Astrocyte (in vitro differentiated cells and primary cell): ENCODE results near the gene HS3ST3A1. TPM values are rescaled to one million over a fixed set of nuclear protein-coding genes. Genes with fewer than 3 reads are reported as not detected.

ENCODE experiments used
- DNase-seq: peaks from one replicate; pipeline ENCODE4 v3.0.0-alpha.2; 2010; ENCODE audit warnings: low read depth
- FAIRE-seq: peaks from 2 replicates; lab custom pipeline; 2011; peaks lifted over from hg19 to GRCh38; lab: Jason Lieb, UNC
- H2AFZ ChIP-seq: 2 replicates; pipeline ENCODE4 v1.6.0; 2012; ENCODE audit warnings: low read depth, low read length, inconsistent platforms
- H3K27ac ChIP-seq: 2 replicates; pipeline ENCODE4 v1.5.1; 2011; ENCODE audit warnings: low read depth, low read length, inconsistent platforms
- H3K27me3 ChIP-seq: 2 replicates; pipeline ENCODE4 v1.6.0; 2011; ENCODE audit warnings: low read length, inconsistent platforms; ENCODE audit not compliant: insufficient read depth
- H3K36me3 ChIP-seq: 2 replicates; pipeline ENCODE4 v1.5.1; 2011; ENCODE audit warnings: low read length, inconsistent platforms; ENCODE audit not compliant: insufficient read depth
- H3K4me1 ChIP-seq: 2 replicates; pipeline ENCODE4 v1.5.1; 2011; ENCODE audit warnings: low read length, inconsistent platforms; ENCODE audit not compliant: insufficient read depth
- H3K4me2 ChIP-seq: 2 replicates; pipeline ENCODE4 v1.6.0; 2012; ENCODE audit warnings: low read length, inconsistent platforms
- H3K4me3 ChIP-seq: 2 replicates; pipeline ENCODE4 v1.5.1; 2011; ENCODE audit warnings: low read depth, mild to moderate bottlenecking, low read length, inconsistent platforms; ENCODE audit not compliant: insufficient read depth
- H3K79me2 ChIP-seq: 2 replicates; pipeline ENCODE4 v1.6.0; 2012; ENCODE audit warnings: mild to moderate bottlenecking, low read length, inconsistent platforms; ENCODE audit not compliant: insufficient read depth
- H3K9ac ChIP-seq: 2 replicates; pipeline ENCODE4 v1.6.0; 2012; ENCODE audit warnings: mild to moderate bottlenecking, low read length, inconsistent platforms
- H3K9me3 ChIP-seq: 2 replicates; pipeline ENCODE4 v1.5.1; 2012; ENCODE audit warnings: low read depth, mild to moderate bottlenecking, low read length, inconsistent platforms; ENCODE audit not compliant: insufficient read depth
- H4K20me1 ChIP-seq: 2 replicates; pipeline ENCODE4 v1.6.0; 2012; ENCODE audit warnings: low read length, inconsistent platforms; ENCODE audit not compliant: insufficient read depth
- H3K27ac Mint-ChIP-seq: one replicate; pipeline ENCODE4 v1.8.0; 2021; ENCODE audit warnings: mild to moderate bottlenecking, mixed read lengths; ENCODE audit not compliant: unreplicated experiment
- H3K27me3 Mint-ChIP-seq: one replicate; pipeline ENCODE4 v1.8.0; 2021; ENCODE audit warnings: low read depth, mixed read lengths; ENCODE audit not compliant: unreplicated experiment
- H3K36me3 Mint-ChIP-seq: one replicate; pipeline ENCODE4 v1.8.0; 2021; ENCODE audit warnings: low read depth, mixed read lengths; ENCODE audit not compliant: unreplicated experiment
- H3K4me1 Mint-ChIP-seq: one replicate; pipeline ENCODE4 v1.8.0; 2021; ENCODE audit warnings: low read depth, mixed read lengths; ENCODE audit not compliant: unreplicated experiment
- H3K4me3 Mint-ChIP-seq: one replicate; pipeline ENCODE4 v1.8.0; 2021; ENCODE audit warnings: mild to moderate bottlenecking, moderate library complexity, mixed read lengths; ENCODE audit not compliant: unreplicated experiment
- H3K9me3 Mint-ChIP-seq: one replicate; pipeline ENCODE4 v1.8.0; 2021; ENCODE audit warnings: mild to moderate bottlenecking, mixed read lengths; ENCODE audit not compliant: unreplicated experiment
- CTCF ChIP-seq: IDR thresholded peaks from 2 replicates; pipeline ENCODE4 v1.5.1; 2011; ENCODE audit warnings: low read depth, mild to moderate bottlenecking, inconsistent platforms, low read length, moderate library complexity; ENCODE audit not compliant: insufficient read depth
- EZH2 ChIP-seq: IDR thresholded peaks from 2 replicates; pipeline ENCODE4 v1.6.1; 2012; ENCODE audit warnings: mild to moderate bottlenecking, low read length, inconsistent platforms; ENCODE audit not compliant: insufficient read depth
- total RNA-seq: library from RNA; stranded (reverse); gene quantifications from 2 replicates; pipeline ENCODE4 v1.2.1, GENCODE V29; 2021

Gene HS3ST3A1
- total RNA-seq, 1 donor from 2014 or later = 7.6 TPM

- no peak overlapping the region for H3K27ac Mint-ChIP-seq
- H3K27ac ChIP-seq = no peak overlapping the region
- H3K9me3 ChIP-seq = no peaks in the 10 kb centered on the region
- H3K9ac ChIP-seq = no peak overlapping the region
- no peaks in the 10 kb centered on the region for H3K36me3 Mint-ChIP-seq
- no peaks in the 10 kb centered on the region for H4K20me1 ChIP-seq
- H3K4me2 ChIP-seq = no peak overlapping the region
- DNase-seq = no peak
- H3K4me3 ChIP-seq = no peak overlapping the region
- H3K9me3 Mint-ChIP-seq = no peaks in the 10 kb centered on the region
- TF ChIP-seq EZH2 (no peak), CTCF (no peak)
- no peaks in the 10 kb centered on the region for H3K36me3 ChIP-seq
- no peaks in the 10 kb centered on the region for H3K27me3 Mint-ChIP-seq
- H3K4me3 Mint-ChIP-seq = no peak overlapping the region
- no peak for FAIRE-seq
- H3K27me3 ChIP-seq = no peaks in the 10 kb centered on the region
- peaks cover 64% of the 10 kb centered on the region for H3K79me2 ChIP-seq
- H3K4me1 Mint-ChIP-seq = peaks cover 1% of the 10 kb centered on the region
- no peak overlapping the region for H2AFZ ChIP-seq
- peaks cover 16% of the 10 kb centered on the region for H3K4me1 ChIP-seq
Observed at GRCh38 chr17:13508896-13509295, 92.8 kb downstream of the HS3ST3A1 start.

- Histone ChIP-seq H3K4me3 (no peak overlapping the region), H3K27me3 (no peaks in the 10 kb centered on the region), H2AFZ (no peak overlapping the region), H3K27ac (no peak overlapping the region), H3K4me1 (peaks cover 2% of the 10 kb centered on the region), H3K79me2 (peaks cover 80% of the 10 kb centered on the region), H3K36me3 (no peaks in the 10 kb centered on the region), H4K20me1 (peaks cover 5% of the 10 kb centered on the region), H3K9me3 (no peaks in the 10 kb centered on the region), H3K9ac (no peak overlapping the region), H3K4me2 (no peak overlapping the region)
- no peak overlapping the region for H3K4me3 Mint-ChIP-seq
- H3K9me3 Mint-ChIP-seq = no peaks in the 10 kb centered on the region
- H3K4me1 Mint-ChIP-seq = no peaks in the 10 kb centered on the region
- FAIRE-seq (no peak), DNase-seq (no peak)
- peaks cover 3% of the 10 kb centered on the region for H3K36me3 Mint-ChIP-seq
- H3K27ac Mint-ChIP-seq = no peak overlapping the region
- H3K27me3 Mint-ChIP-seq = no peaks in the 10 kb centered on the region
- no peak for TF ChIP-seq CTCF
- TF ChIP-seq EZH2 = no peak
Observed at GRCh38 chr17:13503526-13503925, 98.2 kb downstream of the HS3ST3A1 start.

GRCh38 chr17:13502263-13502662 lies 99.5 kb downstream of the HS3ST3A1 start:
- peaks cover 2% of the 10 kb centered on the region for H3K4me1 ChIP-seq
- Mint-ChIP-seq H3K27me3 (no peaks in the 10 kb centered on the region), H3K27ac (no peak overlapping the region), H3K9me3 (no peaks in the 10 kb centered on the region), H3K4me1 (peaks cover 9% of the 10 kb centered on the region), H3K36me3 (peaks cover 3% of the 10 kb centered on the region), H3K4me3 (no peak overlapping the region)
- DNase-seq (no peak), FAIRE-seq (no peak)
- H3K9ac ChIP-seq = no peak overlapping the region
- no peak overlapping the region for H3K27ac ChIP-seq
- H3K4me3 ChIP-seq = no peak overlapping the region
- H3K79me2 ChIP-seq = peaks cover 72% of the 10 kb centered on the region
- H3K27me3 ChIP-seq = no peaks in the 10 kb centered on the region
- H4K20me1 ChIP-seq = peaks cover 5% of the 10 kb centered on the region
- H3K9me3 ChIP-seq = no peaks in the 10 kb centered on the region
- H2AFZ ChIP-seq = no peak overlapping the region
- no peak for TF ChIP-seq CTCF
- TF ChIP-seq EZH2 = no peak
- H3K4me2 ChIP-seq = no peak overlapping the region
- H3K36me3 ChIP-seq = no peaks in the 10 kb centered on the region
